GM12801 (cell line): ENCODE results near the gene UBASH3B.

Experiments used
- TF ChIP-seq, protein P1 (sequence below): IDR thresholded peaks from one replicate; pipeline ENCODE4 v1.5.1; 2011; ENCODE audit warnings: control low read depth; ENCODE audit not compliant: insufficient read length; ENCODE audit errors: extremely low read depth

Gene UBASH3B

DNA sequence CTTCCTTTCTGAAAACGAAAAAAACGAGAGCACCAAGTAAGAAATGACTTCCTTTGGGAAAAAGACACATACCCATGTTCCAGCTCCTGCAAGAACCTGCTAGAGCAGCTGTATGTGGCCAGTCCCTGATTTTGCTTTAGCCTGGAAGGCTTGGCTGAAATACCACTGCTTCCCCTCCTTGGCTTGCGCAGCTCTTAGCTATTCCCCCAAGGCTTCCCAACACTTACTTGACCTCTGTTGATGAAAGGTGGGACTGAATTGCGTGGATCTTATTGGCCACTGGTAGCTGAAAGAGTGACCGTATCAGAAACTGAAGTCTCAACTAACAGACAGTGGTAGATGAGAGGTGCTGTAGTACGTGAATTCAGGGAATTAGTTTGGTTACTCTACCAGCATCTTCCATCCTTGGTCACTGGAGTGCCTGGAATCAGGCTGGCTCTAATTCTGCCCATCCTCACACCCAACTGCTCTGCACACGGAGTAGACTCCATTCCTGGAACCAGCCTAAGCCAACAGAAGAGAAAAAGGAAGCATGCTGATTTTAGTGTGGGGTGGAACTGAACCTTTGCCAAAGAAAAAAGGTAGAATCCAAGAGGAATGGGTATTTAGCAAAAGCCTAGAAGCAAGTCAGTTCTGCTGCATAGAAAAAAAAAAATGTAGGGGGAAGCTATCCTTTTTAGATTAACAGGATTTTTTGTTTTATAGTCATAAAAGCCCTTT, 109.0 kb downstream of the UBASH3B start:
- TF ChIP-seq, protein P1, sequence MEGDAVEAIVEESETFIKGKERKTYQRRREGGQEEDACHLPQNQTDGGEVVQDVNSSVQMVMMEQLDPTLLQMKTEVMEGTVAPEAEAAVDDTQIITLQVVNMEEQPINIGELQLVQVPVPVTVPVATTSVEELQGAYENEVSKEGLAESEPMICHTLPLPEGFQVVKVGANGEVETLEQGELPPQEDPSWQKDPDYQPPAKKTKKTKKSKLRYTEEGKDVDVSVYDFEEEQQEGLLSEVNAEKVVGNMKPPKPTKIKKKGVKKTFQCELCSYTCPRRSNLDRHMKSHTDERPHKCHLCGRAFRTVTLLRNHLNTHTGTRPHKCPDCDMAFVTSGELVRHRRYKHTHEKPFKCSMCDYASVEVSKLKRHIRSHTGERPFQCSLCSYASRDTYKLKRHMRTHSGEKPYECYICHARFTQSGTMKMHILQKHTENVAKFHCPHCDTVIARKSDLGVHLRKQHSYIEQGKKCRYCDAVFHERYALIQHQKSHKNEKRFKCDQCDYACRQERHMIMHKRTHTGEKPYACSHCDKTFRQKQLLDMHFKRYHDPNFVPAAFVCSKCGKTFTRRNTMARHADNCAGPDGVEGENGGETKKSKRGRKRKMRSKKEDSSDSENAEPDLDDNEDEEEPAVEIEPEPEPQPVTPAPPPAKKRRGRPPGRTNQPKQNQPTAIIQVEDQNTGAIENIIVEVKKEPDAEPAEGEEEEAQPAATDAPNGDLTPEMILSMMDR, result no peak

DNA sequence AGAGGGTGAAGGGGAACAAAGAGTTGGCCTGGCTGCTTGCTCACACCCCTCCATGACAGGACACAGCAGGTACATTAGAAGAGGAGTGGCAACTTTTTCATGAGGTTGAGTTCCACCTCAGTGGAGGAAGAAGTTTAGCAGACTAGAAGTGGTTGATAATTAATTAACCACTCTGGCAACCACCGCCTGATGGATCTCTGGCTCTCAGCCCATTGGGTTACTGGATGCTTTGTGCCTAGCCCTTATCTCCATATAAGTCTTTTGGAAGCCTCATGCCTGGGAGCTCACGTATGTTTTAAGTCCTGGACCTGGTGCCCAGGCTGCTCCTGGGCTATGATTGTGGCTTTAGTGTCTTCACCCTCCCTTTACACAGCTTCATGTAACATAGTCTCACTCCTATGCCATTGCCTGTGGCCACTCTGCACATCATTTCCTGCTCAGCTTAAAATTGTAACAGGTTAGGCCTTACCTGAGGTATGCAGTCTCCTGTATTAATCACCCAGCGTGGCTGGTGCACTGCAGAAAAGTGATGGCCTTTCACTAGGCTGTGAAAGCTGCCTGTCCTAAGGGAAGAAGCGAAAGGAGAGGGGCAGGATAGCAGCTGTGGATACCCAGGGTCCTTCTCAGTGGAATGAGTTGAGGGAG, 110.1 kb downstream of the UBASH3B start:
- TF ChIP-seq, protein P1, result no peak

DNA sequence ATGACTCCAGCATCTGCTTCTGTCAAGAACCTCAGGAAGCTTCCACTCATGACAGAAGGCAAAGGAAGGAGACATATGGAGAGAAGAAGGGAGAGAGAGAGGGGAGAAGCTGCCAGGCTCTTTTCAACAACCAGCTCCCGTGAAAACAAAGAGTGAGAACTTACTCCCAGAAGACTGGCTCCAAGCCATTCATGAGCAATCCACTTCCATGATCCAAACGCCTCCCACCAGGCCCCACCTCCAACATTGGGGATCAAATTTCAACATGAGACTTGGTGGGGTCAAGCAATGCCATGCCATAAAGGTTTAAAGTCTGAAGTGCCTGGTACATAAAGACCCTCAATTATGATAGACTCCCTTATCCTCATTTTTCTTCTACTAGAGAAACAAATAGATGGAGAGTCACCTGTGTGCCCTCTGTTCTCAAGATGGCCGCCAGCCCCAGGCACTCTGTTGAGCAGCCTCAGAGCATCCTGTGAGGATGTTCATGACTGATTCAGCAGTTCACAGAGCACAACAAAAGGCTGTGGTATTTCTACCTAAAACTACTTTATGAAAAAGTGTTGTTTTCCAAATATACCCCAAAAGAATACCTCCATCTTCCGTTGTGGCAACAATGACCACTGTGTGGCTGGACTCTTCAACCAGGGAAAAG, 113.7 kb downstream of the UBASH3B start:
- TF ChIP-seq, protein P1, result no peak

GRCh38 chr11:122772945-122773344, 117.4 kb downstream of the UBASH3B start:
- TF ChIP-seq, protein P1, result no peak

- TF ChIP-seq, protein P1, result no peak
Observed at GRCh38 chr11:122773781-122774266, 118.3 kb downstream of the UBASH3B start.

DNA sequence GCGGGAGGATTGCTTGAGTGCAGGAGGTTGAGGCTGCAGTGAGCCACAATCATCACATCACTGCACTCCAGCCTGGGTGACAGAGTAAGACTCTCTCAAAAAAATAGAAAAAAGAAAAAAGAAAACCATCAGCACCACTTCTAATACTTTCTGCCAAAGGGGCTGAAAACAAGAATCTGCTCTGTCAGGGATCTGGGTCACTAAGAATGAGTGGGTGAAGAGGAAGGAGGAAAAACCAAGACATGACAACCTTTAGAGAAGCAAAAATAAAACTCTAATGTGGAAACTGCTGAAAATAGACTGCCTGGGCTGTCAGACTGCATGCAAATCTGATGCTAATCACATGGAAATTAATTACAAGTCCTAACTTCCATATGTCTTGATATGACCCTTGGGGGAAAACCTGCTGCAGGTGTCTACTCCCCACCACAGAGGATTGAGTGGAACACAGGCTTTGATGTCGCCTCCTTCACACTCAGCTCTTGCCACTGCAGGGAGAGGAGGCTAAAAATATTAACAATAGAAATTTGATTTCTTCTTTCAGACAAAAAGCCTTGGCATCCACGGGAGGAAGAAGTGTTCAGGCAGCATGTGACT, 120.3 kb downstream of the UBASH3B start:
- TF ChIP-seq, protein P1, result no peak

DNA sequence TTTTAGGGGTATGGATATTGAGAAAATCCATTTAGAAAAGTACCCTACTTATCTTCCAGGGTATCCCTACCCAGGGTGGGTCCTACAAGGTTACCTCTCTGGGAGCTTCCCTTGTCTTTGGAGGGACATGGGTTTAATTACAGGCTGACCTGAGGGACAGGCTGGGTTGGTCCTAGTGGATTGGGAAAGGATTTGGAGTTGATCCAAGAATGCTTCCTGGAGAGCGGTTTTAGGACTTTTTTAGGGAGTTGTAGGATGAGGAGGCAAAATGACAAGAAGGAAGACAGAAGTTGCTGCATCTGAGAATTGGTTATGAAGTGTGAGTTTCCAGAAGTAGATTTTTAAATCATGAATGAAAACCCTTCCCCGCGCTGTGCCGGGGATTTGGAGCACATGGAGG, 121.0 kb downstream of the UBASH3B start:
- TF ChIP-seq, protein P1, result no peak
